Measurements from ENCODE around the gene CBR1. TPM values are rescaled to one million over a fixed set of nuclear protein-coding genes. Genes with fewer than 3 reads are reported as not detected.

Gene CBR1
- total and polyA plus RNA-seq, 2 experiments from 2014 or later: 151 to 179 TPM

GRCh38 chr21:36024782-36025181 is 45.0 kb upstream of the CBR1 start:
- Histone ChIP-seq H3K4me2 (ENCODE audit: unreplicated experiment) (no peak overlapping the region), H3K9ac (no peak overlapping the region), H3K4me1 (ENCODE audit: insufficient read depth) (peaks cover 3% of the 10 kb centered on the region; the same call in 1 of the 2 replicates), H4K20me1 (ENCODE audit: insufficient read depth) (no peaks in the 10 kb centered on the region), H3K4me3 (no peak overlapping the region), H3F3A (ENCODE audit: insufficient read depth) (peaks cover 9% of the 10 kb centered on the region; the same call in 1 of the 2 replicates), H3K9me3 (ENCODE audit: low read depth) (no peaks in the 10 kb centered on the region), H3K36me3 (ENCODE audit: low read depth) (no peaks in the 10 kb centered on the region), H3K9me2 (ENCODE audit: insufficient read depth) (no peaks in the 10 kb centered on the region), H3K79me2 (ENCODE audit: insufficient read depth) (no peaks in the 10 kb centered on the region), H3K27ac (no peak overlapping the region), H3K27me3 (replicated peaks; ENCODE audit: insufficient read depth) (no peaks in the 10 kb centered on the region), H2AFZ (no peak overlapping the region)
- in situ Hi-C loops (cut with MboI): no loop called here
- TF ChIP-seq EZH2 (IDR thresholded peaks at IDR 0.05; ENCODE audit: insufficient read depth, poor library complexity, severe bottlenecking) (no peak), EZH2phosphoT487 (IDR thresholded peaks at IDR 0.05; ENCODE audit: insufficient read depth, low read depth) (no peak)
- WGBS, 2 experiments (ENCODE audit: low coverage in 1 of 2, low lambda C conversion rate in 2 of 2, missing lambda C conversion rate in 2 of 2): 94 to 99% methylated on average over 8 of the region's 8 CpGs
- DNase-seq: no peak

DNA sequence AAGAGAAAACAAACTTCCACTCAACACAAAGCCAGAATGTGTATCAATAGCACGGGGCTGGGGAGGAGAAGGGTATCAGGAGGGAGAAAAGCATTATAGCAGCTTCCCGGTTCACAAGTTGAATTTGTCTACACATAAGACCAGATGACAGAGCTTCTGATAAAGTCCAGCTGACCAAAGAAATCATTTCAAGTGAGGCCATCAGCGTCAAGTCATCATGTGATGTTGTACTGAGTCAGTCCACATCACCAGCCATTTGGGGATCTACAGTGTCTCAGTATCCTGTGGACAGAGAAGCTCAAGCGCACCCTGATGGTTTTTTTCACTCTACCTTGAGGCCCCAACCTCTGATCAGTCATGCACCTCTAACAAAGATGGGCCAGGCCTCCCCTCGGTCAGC is 42.5 kb upstream of the CBR1 start:
- H3K9me3 ChIP-seq (ENCODE audit: low read depth): no peaks in the 10 kb centered on the region
- H3K4me3 ChIP-seq: no peak overlapping the region
- peak; percentile 61 for DNase-seq
- H3K9ac ChIP-seq: no peak overlapping the region
- H3K36me3 ChIP-seq (ENCODE audit: low read depth): no peaks in the 10 kb centered on the region
- 64 to 68% methylated on average over 5 of the region's 5 CpGs for WGBS, 2 experiments (ENCODE audit: low coverage in 1 of 2, low lambda C conversion rate in 2 of 2, missing lambda C conversion rate in 2 of 2)
- H2AFZ ChIP-seq: no peak overlapping the region
- no peak overlapping the region for H3K27ac ChIP-seq
- H3K27me3 ChIP-seq (replicated peaks; ENCODE audit: insufficient read depth): no peaks in the 10 kb centered on the region
- TF ChIP-seq EZH2 (IDR thresholded peaks at IDR 0.05; ENCODE audit: insufficient read depth, poor library complexity, severe bottlenecking) (no peak), EZH2phosphoT487 (IDR thresholded peaks at IDR 0.05; ENCODE audit: insufficient read depth, low read depth) (no peak)
- peaks cover 3% of the 10 kb centered on the region; the same call in 1 of the 2 replicates for H3K4me1 ChIP-seq (ENCODE audit: insufficient read depth)
- peaks cover 9% of the 10 kb centered on the region; the same call in 1 of the 2 replicates for H3F3A ChIP-seq (ENCODE audit: insufficient read depth)
- in situ Hi-C loops (cut with MboI): no loop called here
- H3K79me2 ChIP-seq (ENCODE audit: insufficient read depth): no peaks in the 10 kb centered on the region
- no peaks in the 10 kb centered on the region for H3K9me2 ChIP-seq (ENCODE audit: insufficient read depth)
- H4K20me1 ChIP-seq (ENCODE audit: insufficient read depth): no peaks in the 10 kb centered on the region
- no peak overlapping the region for H3K4me2 ChIP-seq (ENCODE audit: unreplicated experiment)

DNA sequence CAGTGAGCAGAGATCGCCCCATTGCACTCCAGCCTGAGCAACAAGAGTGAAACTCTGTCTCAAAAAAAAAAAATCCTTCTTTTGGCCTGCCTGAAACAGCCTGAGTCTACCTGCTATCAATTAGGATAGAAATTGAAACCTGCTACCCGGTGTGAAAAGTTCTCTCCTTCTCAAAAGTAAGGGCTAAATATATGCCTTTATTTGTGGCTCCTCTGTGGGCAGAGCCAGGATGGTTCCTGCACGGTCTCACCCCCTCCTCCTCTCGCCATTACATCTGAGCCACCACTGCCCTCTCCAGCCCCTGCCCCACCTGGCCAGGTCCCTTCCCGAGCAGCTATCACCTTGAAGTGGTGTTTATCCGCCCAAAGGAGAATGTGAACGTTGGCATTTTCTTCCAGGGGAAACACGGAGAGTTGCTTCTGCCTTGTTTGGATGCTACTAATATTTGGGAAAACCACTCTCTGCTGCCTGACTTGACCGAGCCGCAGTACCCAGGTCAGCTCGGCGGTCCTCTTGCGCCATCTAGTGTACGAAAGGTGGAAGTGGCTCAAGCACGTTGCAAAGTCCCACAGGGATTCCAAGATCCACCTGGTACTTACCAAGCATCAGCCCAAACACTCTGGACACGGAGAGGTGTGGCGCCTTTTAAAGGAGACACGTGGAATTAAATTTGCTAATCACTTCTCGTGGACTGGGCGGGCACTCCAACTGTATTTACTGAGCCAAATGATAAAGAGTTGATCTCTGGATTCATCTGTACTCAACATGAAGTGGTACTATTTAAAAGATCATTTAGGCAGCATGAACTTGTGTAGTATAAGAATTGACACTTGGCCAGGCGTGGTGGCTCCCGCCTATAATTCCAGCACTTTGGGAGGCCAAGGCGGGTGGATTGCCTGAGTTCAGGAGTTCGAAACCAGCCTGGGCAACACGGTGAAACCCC is 41.4 kb upstream of the CBR1 start:
- peak overlapping the region; percentile 76 for H2AFZ ChIP-seq
- no peaks in the 10 kb centered on the region for H3F3A ChIP-seq (ENCODE audit: insufficient read depth)
- no peaks in the 10 kb centered on the region for H4K20me1 ChIP-seq (ENCODE audit: insufficient read depth)
- in situ Hi-C loops (cut with MboI): no loop called here
- H3K4me3 ChIP-seq: no peak overlapping the region
- no peaks in the 10 kb centered on the region for H3K9me2 ChIP-seq (ENCODE audit: insufficient read depth)
- no peak overlapping the region for H3K27ac ChIP-seq
- TF ChIP-seq EZH2 (IDR thresholded peaks at IDR 0.05; ENCODE audit: insufficient read depth, poor library complexity, severe bottlenecking) (no peak), EZH2phosphoT487 (IDR thresholded peaks at IDR 0.05; ENCODE audit: insufficient read depth, low read depth) (no peak)
- DNase-seq: peak; percentile 80
- no peaks in the 10 kb centered on the region for H3K36me3 ChIP-seq (ENCODE audit: low read depth)
- peaks cover 3% of the 10 kb centered on the region; the same call in 1 of the 2 replicates for H3K4me1 ChIP-seq (ENCODE audit: insufficient read depth)
- peak overlapping the region; percentile 42 for H3K4me2 ChIP-seq (ENCODE audit: unreplicated experiment)
- 23 to 24% methylated on average over 25 of the region's 25 CpGs for WGBS, 2 experiments (ENCODE audit: low coverage in 1 of 2, low lambda C conversion rate in 2 of 2, missing lambda C conversion rate in 2 of 2)
- H3K9ac ChIP-seq: no peak overlapping the region
- no peaks in the 10 kb centered on the region for H3K9me3 ChIP-seq (ENCODE audit: low read depth)
- H3K27me3 ChIP-seq (replicated peaks; ENCODE audit: insufficient read depth): no peaks in the 10 kb centered on the region
- H3K79me2 ChIP-seq (ENCODE audit: insufficient read depth): no peaks in the 10 kb centered on the region

- no peak for DNase-seq
- WGBS, 2 experiments (ENCODE audit: low coverage in 1 of 2, low lambda C conversion rate in 2 of 2, missing lambda C conversion rate in 2 of 2): 73 to 81% methylated on average over 8 of the region's 8 CpGs
- in situ Hi-C loops (cut with MboI): no loop called here
- H3K79me2 ChIP-seq (ENCODE audit: insufficient read depth): no peaks in the 10 kb centered on the region
- no peaks in the 10 kb centered on the region for H3K9me2 ChIP-seq (ENCODE audit: insufficient read depth)
- no peak overlapping the region for H3K27ac ChIP-seq
- peaks cover 3% of the 10 kb centered on the region; the same call in 1 of the 2 replicates for H3K4me1 ChIP-seq (ENCODE audit: insufficient read depth)
- H4K20me1 ChIP-seq (ENCODE audit: insufficient read depth): no peaks in the 10 kb centered on the region
- H2AFZ ChIP-seq: no peak overlapping the region
- H3K36me3 ChIP-seq (ENCODE audit: low read depth): no peaks in the 10 kb centered on the region
- H3K27me3 ChIP-seq (replicated peaks; ENCODE audit: insufficient read depth): no peaks in the 10 kb centered on the region
- no peaks in the 10 kb centered on the region for H3F3A ChIP-seq (ENCODE audit: insufficient read depth)
- no peak overlapping the region for H3K4me2 ChIP-seq (ENCODE audit: unreplicated experiment)
- no peak for TF ChIP-seq EZH2phosphoT487 (IDR thresholded peaks at IDR 0.05; ENCODE audit: insufficient read depth, low read depth)
- TF ChIP-seq EZH2 (IDR thresholded peaks at IDR 0.05; ENCODE audit: insufficient read depth, poor library complexity, severe bottlenecking): no peak
- no peak overlapping the region for H3K4me3 ChIP-seq
- H3K9ac ChIP-seq: no peak overlapping the region
- no peaks in the 10 kb centered on the region for H3K9me3 ChIP-seq (ENCODE audit: low read depth)
Observed at GRCh38 chr21:36029309-36029708, 40.5 kb upstream of the CBR1 start.
